Endothelial cell of umbilical vein (primary cell): Measurements from ENCODE around the gene TGFBR2. TPM values are rescaled to one million over a fixed set of nuclear protein-coding genes. Genes with fewer than 3 reads are reported as not detected.

Experiments used
- BruUV-seq: library from RNA; stranded (reverse); fragments of 400-500 nt; replicated peaks from 2 replicates; lab custom pipeline; 2021; lab: Mats Ljungman, UMichigan
- CTCF ChIA-PET: fragments of 300-600, 350-600 bp; sonication (Branson Sonifier 250); formaldehyde crosslinking; loops from one replicate; lab custom pipeline; 2021; ENCODE audit warnings: antibody characterized with exemption, inconsistent platforms; lab: Charles Lee
- POLR2A ChIA-PET: fragments of 300-600, 350-600 bp; sonication (Branson Sonifier 250); formaldehyde crosslinking; loops from one replicate; lab custom pipeline; 2021; ENCODE audit warnings: antibody characterized with exemption, inconsistent platforms; lab: Charles Lee
- DNase-seq: peaks from one replicate; pipeline ENCODE4 v3.0.0-alpha.2; 2011; ENCODE audit warnings: low read depth, low spot score
- FAIRE-seq: peaks from 2 replicates; lab custom pipeline; 2011; peaks lifted over from hg19 to GRCh38; lab: Jason Lieb, UNC
- H2AFZ ChIP-seq: 2 replicates; pipeline ENCODE4 v1.6.0; 2012; ENCODE audit warnings: low read depth, low read length, control low read depth, inconsistent platforms
- H3K27ac ChIP-seq: 2 replicates; pipeline ENCODE4 v1.5.1; 2011; ENCODE audit warnings: low read depth, mild to moderate bottlenecking, control low read depth, low read length, moderate library complexity; ENCODE audit not compliant: insufficient read depth
- H3K27me3 ChIP-seq, 2 experiments: 2 replicates each; pipeline versions ENCODE4 v1.6.0 to v1.6.1; 2011; ENCODE audit warnings: low read length in 2 of 2, mixed read lengths in 1 of 2; ENCODE audit not compliant: control insufficient read depth in 2 of 2, insufficient read depth in 2 of 2
- H3K36me3 ChIP-seq, 2 experiments: 2 replicates in 1 of 2; 3 replicates in 1 of 2; pipeline ENCODE4 v1.5.1; 2011; ENCODE audit warnings: low read length in 2 of 2, mild to moderate bottlenecking in 1 of 2, moderate library complexity in 1 of 2; ENCODE audit not compliant: control insufficient read depth in 2 of 2, insufficient read depth in 2 of 2; ENCODE audit errors: extremely low read depth in 1 of 2
- H3K4me1 ChIP-seq: 3 replicates; pipeline ENCODE4 v1.5.1; 2011; ENCODE audit warnings: mild to moderate bottlenecking, low read length; ENCODE audit not compliant: control insufficient read depth, insufficient read depth; ENCODE audit errors: extremely low read depth
- H3K4me2 ChIP-seq: 2 replicates; pipeline ENCODE4 v1.6.1; 2011; ENCODE audit warnings: low read length, control low read depth, mixed read lengths; ENCODE audit not compliant: insufficient read depth
- H3K4me3 ChIP-seq, 3 experiments: fragments of 200-600 bp in 1 of 3; sonication (generic), shearing (Covaris generic) in 1 of 3; replicated peaks in 1 of 3; 2 replicates each; pipeline ENCODE4 v1.5.1; 2011 to 2016; ENCODE audit warnings: control low read depth in 3 of 3, low read length in 3 of 3, mild to moderate bottlenecking in 2 of 3, inconsistent platforms in 1 of 3, low read depth in 1 of 3, moderate library complexity in 1 of 3; ENCODE audit not compliant: insufficient read depth in 1 of 3
- H3K79me2 ChIP-seq: 2 replicates; pipeline ENCODE4 v1.6.0; 2012; ENCODE audit warnings: low read length, inconsistent platforms; ENCODE audit not compliant: control insufficient read depth, insufficient read depth
- H3K9ac ChIP-seq: replicated peaks from 2 replicates; pipeline ENCODE3; 2011; ENCODE audit warnings: low read length, control low read depth; ENCODE audit not compliant: insufficient read depth; ENCODE audit errors: extremely low read depth
- H3K9me1 ChIP-seq: replicated peaks from 3 replicates; pipeline ENCODE4 v1.6.0; 2011; ENCODE audit warnings: mild to moderate bottlenecking, low read length; ENCODE audit not compliant: control insufficient read depth, insufficient read depth; ENCODE audit errors: extremely low read depth
- H3K9me3 ChIP-seq: replicated peaks from 2 replicates; pipeline ENCODE4 v1.5.1; 2012; ENCODE audit warnings: low read length, inconsistent platforms; ENCODE audit not compliant: control insufficient read depth, insufficient read depth
- H4K20me1 ChIP-seq: replicated peaks from 2 replicates; pipeline ENCODE3; 2011; ENCODE audit warnings: mild to moderate bottlenecking, low read length; ENCODE audit not compliant: control insufficient read depth, insufficient read depth; ENCODE audit errors: extremely low read depth
- EZH2 ChIP-seq: IDR thresholded peaks from 2 replicates; pipeline ENCODE4 v1.6.1; 2012; ENCODE audit warnings: borderline replicate concordance, low read depth, mild to moderate bottlenecking, moderate library complexity, low read length, inconsistent platforms; ENCODE audit not compliant: severe bottlenecking
- FOS ChIP-seq: IDR thresholded peaks from 2 replicates; pipeline ENCODE4 v1.6.1; 2011; ENCODE audit warnings: mild to moderate bottlenecking, low read length, moderate library complexity, borderline replicate concordance; ENCODE audit not compliant: insufficient read depth
- GATA2 ChIP-seq: IDR thresholded peaks from 2 replicates; pipeline ENCODE4 v1.7.0; 2011; ENCODE audit warnings: low read depth, mild to moderate bottlenecking, moderate library complexity, mixed read lengths, low read length; ENCODE audit not compliant: insufficient read length, insufficient read depth
- JUN ChIP-seq: IDR thresholded peaks from 2 replicates; pipeline ENCODE4 v1.6.1; 2011; ENCODE audit warnings: borderline replicate concordance, low read depth; ENCODE audit not compliant: insufficient read length, insufficient read depth
- MYC ChIP-seq: IDR thresholded peaks from one replicate; pipeline ENCODE4 v1.6.1; 2011; ENCODE audit warnings: mild to moderate bottlenecking, low read depth, low read length
- POLR2A ChIP-seq: IDR thresholded peaks from 2 replicates; pipeline ENCODE4 v1.6.1; 2012; ENCODE audit warnings: low read depth, mild to moderate bottlenecking, control low read depth, low read length
- POLR2AphosphoS5 ChIP-seq: IDR thresholded peaks from 2 replicates; pipeline ENCODE4 v1.6.1; 2012; ENCODE audit warnings: low read depth, mild to moderate bottlenecking, control low read depth, low read length, moderate library complexity; ENCODE audit not compliant: insufficient read depth
- dilution Hi-C: fragments of 300-500 bp; cut with MboI; formaldehyde crosslinking; loops from one replicate; pipeline ENCODE4 v1.15.0; 2019; ENCODE audit warnings: low sequenced_read_pairs; ENCODE audit not compliant: extremely low pct_ligation_motif_present
- intact Hi-C: fragments of 100-400 bp; cut with micrococcal nuclease; formaldehyde crosslinking; loops from one replicate; pipeline ENCODE4 v1.10.0; 2022
- polyA plus RNA-seq, 4 experiments: library from polyadenylated mRNA; depleted of rRNA in 3 of 4; stranded (reverse) in 3 of 4; unstranded in 1 of 4; fragments of >200 nt; gene quantifications; 2 replicates each; pipeline versions ENCODE4 v1.2.1 to v1.2.3, GENCODE V29; 2011 to 2012; ENCODE audit warnings: missing spikeins in 1 of 4
- total RNA-seq: library from RNA; stranded (reverse); gene quantifications from 2 replicates; pipeline ENCODE4 v1.2.3, GENCODE V29; 2021
- TF ChIP-seq, protein P1 (sequence below): IDR thresholded peaks from 2 replicates; pipeline ENCODE4 v1.6.1; 2011; ENCODE audit not compliant: insufficient read depth, insufficient read length
- TF ChIP-seq, protein P2 (sequence below), 2 donors: IDR thresholded peaks; 1 replicate in 1 of 2; 2 replicates in 1 of 2; pipeline ENCODE4 v1.5.1; 2011; ENCODE audit warnings: low read length in 2 of 2, mild to moderate bottlenecking in 2 of 2, moderate library complexity in 2 of 2, control low read depth in 1 of 2, inconsistent platforms in 1 of 2, low read depth in 1 of 2; ENCODE audit not compliant: insufficient read depth in 1 of 2; ENCODE audit errors: extremely low read depth in 1 of 2

The TGFBR2 gene
- total and polyA plus RNA-seq, 2 donors (not counting 3 experiments of a cell fraction or from before 2014, with no cell fraction given) = 227 to 250 TPM

DNA sequence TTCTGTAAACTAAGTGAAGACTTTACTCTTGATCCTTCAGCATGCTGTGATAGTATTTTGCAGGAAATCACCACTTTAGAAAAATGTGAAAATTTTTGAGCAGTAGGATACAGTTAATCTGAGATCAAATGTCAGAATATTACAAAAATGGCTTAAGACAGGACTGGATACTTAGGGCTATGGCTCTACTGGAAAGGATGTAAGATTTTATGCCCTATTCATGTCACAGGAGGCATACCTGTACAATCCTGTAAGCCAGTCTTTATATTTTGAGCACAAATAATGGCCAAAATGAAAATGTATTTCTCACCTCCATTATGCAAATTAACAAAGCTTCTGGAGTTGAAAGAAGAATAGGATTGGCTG lies 8.6 kb upstream of the TGFBR2 start:
- Histone ChIP-seq H3K4me2 (no peak overlapping the region), H3K36me3 (no peaks in the 10 kb centered on the region), H3K9me3 (no peaks in the 10 kb centered on the region), H3K79me2 (no peaks in the 10 kb centered on the region), H3K27me3 (no peaks in the 10 kb centered on the region), H3K27ac (no peak overlapping the region), H3K4me3 (no peak overlapping the region), H3K9me1 (no peaks in the 10 kb centered on the region), H3K4me1 (peaks cover 8% of the 10 kb centered on the region), H4K20me1 (no peaks in the 10 kb centered on the region), H3K9ac (no peak overlapping the region), H2AFZ (no peak overlapping the region)
- ChIA-PET POLR2A (no interaction called here), CTCF (no interaction called here)
- TF ChIP-seq EZH2 (no peak), MYC (no peak), GATA2 (no peak), FOS (no peak), POLR2AphosphoS5 (no peak), JUN (no peak), POLR2A (no peak)
- TF ChIP-seq, protein P1, sequence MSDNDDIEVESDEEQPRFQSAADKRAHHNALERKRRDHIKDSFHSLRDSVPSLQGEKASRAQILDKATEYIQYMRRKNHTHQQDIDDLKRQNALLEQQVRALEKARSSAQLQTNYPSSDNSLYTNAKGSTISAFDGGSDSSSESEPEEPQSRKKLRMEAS = no peak
- TF ChIP-seq, protein P2, sequence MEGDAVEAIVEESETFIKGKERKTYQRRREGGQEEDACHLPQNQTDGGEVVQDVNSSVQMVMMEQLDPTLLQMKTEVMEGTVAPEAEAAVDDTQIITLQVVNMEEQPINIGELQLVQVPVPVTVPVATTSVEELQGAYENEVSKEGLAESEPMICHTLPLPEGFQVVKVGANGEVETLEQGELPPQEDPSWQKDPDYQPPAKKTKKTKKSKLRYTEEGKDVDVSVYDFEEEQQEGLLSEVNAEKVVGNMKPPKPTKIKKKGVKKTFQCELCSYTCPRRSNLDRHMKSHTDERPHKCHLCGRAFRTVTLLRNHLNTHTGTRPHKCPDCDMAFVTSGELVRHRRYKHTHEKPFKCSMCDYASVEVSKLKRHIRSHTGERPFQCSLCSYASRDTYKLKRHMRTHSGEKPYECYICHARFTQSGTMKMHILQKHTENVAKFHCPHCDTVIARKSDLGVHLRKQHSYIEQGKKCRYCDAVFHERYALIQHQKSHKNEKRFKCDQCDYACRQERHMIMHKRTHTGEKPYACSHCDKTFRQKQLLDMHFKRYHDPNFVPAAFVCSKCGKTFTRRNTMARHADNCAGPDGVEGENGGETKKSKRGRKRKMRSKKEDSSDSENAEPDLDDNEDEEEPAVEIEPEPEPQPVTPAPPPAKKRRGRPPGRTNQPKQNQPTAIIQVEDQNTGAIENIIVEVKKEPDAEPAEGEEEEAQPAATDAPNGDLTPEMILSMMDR (IDR thresholded peaks at IDR 0.05; ENCODE audit: extremely low read depth in 1 of 2, insufficient read depth in 1 of 2, low read depth in 1 of 2, low read length in 2 of 2) = no peak
- DNase-seq (no peak), FAIRE-seq (no peak)
- dilution Hi-C loops (no loop called here), intact Hi-C loops (no loop called here)
- BruUV-seq = no TSS peak
